Ascending aorta (tissue), 2 donors: ENCODE data around the gene GPALPP1. TPM values are rescaled to one million over a fixed set of nuclear protein-coding genes. Genes with fewer than 3 reads are reported as not detected.

Experiments used
- DNase-seq, 2 donors: peaks; one replicate each; pipeline ENCODE4 v3.0.0-alpha.2; 2019; ENCODE audit warnings: low spot score in 2 of 2
- H3K27ac ChIP-seq, 2 donors: fragments of 200-600 bp; sonication (generic); one replicate each; pipeline ENCODE4 v1.5.1; 2016 to 2017; ENCODE audit warnings: mild to moderate bottlenecking in 1 of 2
- H3K27me3 ChIP-seq: fragments of 200-600 bp; sonication (generic); one replicate; pipeline ENCODE4 v1.5.1; 2017
- H3K36me3 ChIP-seq, 2 donors: fragments of 200-600 bp; sonication (generic); one replicate each; pipeline ENCODE4 v1.5.1; 2016
- H3K4me1 ChIP-seq, 2 donors: fragments of 200-600 bp; sonication (generic); one replicate each; pipeline ENCODE4 v1.5.1; 2016 to 2017; ENCODE audit warnings: mild to moderate bottlenecking in 1 of 2
- H3K4me3 ChIP-seq, 2 donors: fragments of 200-600 bp; sonication (generic); one replicate each; pipeline ENCODE4 v1.5.1; 2016 to 2017; ENCODE audit warnings: mild to moderate bottlenecking in 1 of 2
- H3K9me3 ChIP-seq, 2 donors: fragments of 200-600 bp; sonication (generic); one replicate each; pipeline ENCODE4 v1.5.1; 2016
- CTCF ChIP-seq, 3 experiments: fragments of 200-600 bp in 2 of 3; fragments of 450-650 bp in 1 of 3; sonication (generic) in 2 of 3; IDR thresholded peaks; one replicate each; pipeline ENCODE4 v1.5.1; 2016 to 2019; ENCODE audit warnings: antibody characterized with exemption in 3 of 3, mild to moderate bottlenecking in 1 of 3, moderate library complexity in 1 of 3
- intact Hi-C: fragments of 100-400 bp; cut with DNase I; formaldehyde crosslinking; loops from one replicate; pipeline ENCODE4 v1.15.1; 2023
- total RNA-seq: library from RNA; depleted of rRNA; stranded (reverse); fragments of >200 nt; gene quantifications from one replicate; pipeline ENCODE4 v1.1.0, GENCODE V29; 2016

Gene GPALPP1
- total RNA-seq, 1 donor from 2014 or later, result 10.3 TPM

GRCh38 chr13:45024847-45025246 is 35.5 kb downstream of the GPALPP1 start:
- no peak for DNase-seq
- Histone ChIP-seq H3K27me3 (no peaks in the 10 kb centered on the region), H3K36me3 (peaks cover 41 to 66% of the 10 kb centered on the region in 2 donors), H3K4me1 (no peaks in the 10 kb centered on the region), H3K27ac (no peak overlapping the region), H3K9me3 (no peaks in the 10 kb centered on the region), H3K4me3 (no peak overlapping the region)
- intact Hi-C loops, result no loop called here
- no peak for TF ChIP-seq CTCF (IDR thresholded peaks at IDR 0.05)

GRCh38 chr13:45034342-45034741 is 45.0 kb downstream of the GPALPP1 start:
- intact Hi-C loops, result no loop called here

DNA sequence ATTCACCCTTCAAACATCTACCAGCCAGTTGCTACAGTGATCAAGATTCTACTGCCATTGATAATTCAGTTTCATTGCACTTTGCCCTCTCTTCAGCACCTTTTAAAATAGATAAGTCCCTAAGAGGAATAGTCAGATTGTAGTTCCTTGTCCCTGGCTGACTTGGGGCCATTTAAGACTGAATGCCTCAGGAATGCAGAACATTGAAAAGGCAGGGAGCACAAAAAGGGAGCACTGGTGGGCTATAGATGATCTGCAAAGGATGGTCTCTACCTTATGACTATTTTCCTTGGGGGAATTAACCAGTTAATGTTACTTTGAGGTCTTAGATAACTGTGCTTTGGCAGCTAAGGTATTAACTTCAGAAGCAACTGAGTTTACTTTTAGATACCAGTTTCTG is 46.9 kb downstream of the GPALPP1 start:
- peaks cover 0 to 17% of the 10 kb centered on the region in 2 donors for H3K36me3 ChIP-seq
- no peak overlapping the region for H3K27ac ChIP-seq
- DNase-seq, result no peak
- no peak overlapping the region for H3K4me3 ChIP-seq
- H3K4me1 ChIP-seq, result no peaks in the 10 kb centered on the region
- intact Hi-C loops, result no loop called here
- no peaks in the 10 kb centered on the region for H3K27me3 ChIP-seq
- TF ChIP-seq CTCF (IDR thresholded peaks at IDR 0.05), result no peak
- H3K9me3 ChIP-seq, result no peaks in the 10 kb centered on the region

More at GRCh38 chr13:45034342-45034741, 45.0 kb downstream of the GPALPP1 start:
- no peaks in the 10 kb centered on the region for H3K27me3 ChIP-seq
- H3K27ac ChIP-seq, result no peak overlapping the region
- no peak overlapping the region for H3K4me3 ChIP-seq
- no peak for DNase-seq
- no peak for TF ChIP-seq CTCF (IDR thresholded peaks at IDR 0.05)
- no peaks in the 10 kb centered on the region for H3K9me3 ChIP-seq
- peaks cover 0 to 17% of the 10 kb centered on the region in 2 donors for H3K36me3 ChIP-seq
- H3K4me1 ChIP-seq, result no peaks in the 10 kb centered on the region

DNA sequence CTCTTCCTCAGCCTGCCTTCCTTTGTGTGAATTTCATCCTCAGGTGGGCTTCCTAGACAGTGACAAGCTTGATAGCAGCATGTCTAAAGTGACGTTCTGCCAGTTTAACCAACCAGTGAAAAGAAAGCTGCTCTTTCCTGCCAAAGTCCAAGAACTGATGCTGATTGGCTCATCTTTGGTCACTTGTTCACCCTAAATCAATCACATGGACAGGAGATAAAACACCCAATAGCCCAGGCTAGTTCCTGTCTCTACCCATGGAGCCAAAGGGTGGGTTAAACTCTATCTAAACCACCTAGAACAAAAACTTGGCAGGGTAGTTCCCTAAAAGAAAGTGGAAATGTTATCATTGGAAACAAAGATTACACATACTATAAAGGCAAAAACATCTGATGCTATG is 50.8 kb downstream of the GPALPP1 start:
- Histone ChIP-seq H3K27me3 (no peaks in the 10 kb centered on the region), H3K4me3 (no peak overlapping the region), H3K27ac (no peak overlapping the region), H3K4me1 (no peaks in the 10 kb centered on the region), H3K36me3 (peaks cover 0 to 7% of the 10 kb centered on the region in 2 donors), H3K9me3 (no peaks in the 10 kb centered on the region)
- intact Hi-C loops, result no loop called here
- no peak for DNase-seq
- no peak for TF ChIP-seq CTCF (IDR thresholded peaks at IDR 0.05)

DNA sequence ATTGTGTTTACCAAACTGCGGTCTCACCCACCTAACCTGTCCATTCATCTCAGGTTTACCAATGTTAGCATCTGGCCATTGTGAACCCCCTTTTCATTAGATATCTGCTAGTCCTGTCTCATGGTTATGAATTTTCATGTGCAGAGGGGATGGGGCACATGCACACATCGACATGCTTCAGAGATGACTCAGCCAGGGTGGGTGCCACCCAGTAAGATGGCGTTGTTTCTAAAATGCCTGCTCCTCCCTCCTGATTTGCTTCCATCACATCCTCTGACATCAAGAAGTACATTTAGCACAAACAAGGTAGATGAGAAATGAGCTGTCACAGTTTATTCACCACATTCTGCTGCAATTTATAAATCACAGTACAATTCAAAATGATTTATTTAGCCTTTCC is 51.3 kb downstream of the GPALPP1 start:
- Histone ChIP-seq H3K36me3 (peaks cover 0 to 7% of the 10 kb centered on the region in 2 donors), H3K4me1 (no peaks in the 10 kb centered on the region), H3K4me3 (no peak overlapping the region), H3K9me3 (no peaks in the 10 kb centered on the region), H3K27ac (no peak overlapping the region), H3K27me3 (no peaks in the 10 kb centered on the region)
- TF ChIP-seq CTCF (IDR thresholded peaks at IDR 0.05), result no peak
- intact Hi-C loops, result no loop called here
- DNase-seq, result no peak

DNA sequence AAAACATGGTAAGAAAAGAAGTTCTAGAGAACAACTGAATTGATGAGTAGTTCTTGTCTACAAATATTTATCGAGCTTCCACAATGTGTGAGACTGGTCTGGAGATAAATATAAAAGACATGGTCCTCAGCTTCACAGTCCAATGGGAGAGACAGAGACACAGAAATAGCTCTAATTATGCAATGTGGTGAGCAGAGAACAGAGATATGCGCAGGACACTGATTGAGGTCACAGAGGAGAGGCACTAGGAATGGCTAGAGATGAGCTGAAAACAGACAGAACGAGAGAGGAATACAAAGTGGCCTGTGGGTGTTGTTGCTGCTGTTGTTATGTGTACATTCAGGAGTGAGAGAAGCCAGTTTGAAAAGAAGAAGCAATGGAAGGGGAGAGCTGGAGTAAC is 53.2 kb downstream of the GPALPP1 start:
- TF ChIP-seq CTCF (IDR thresholded peaks at IDR 0.05), result no peak
- intact Hi-C loops, result no loop called here
- Histone ChIP-seq H3K36me3 (peaks cover 0 to 7% of the 10 kb centered on the region in 2 donors), H3K4me3 (no peak overlapping the region), H3K27me3 (no peaks in the 10 kb centered on the region), H3K9me3 (no peaks in the 10 kb centered on the region), H3K27ac (no peak overlapping the region), H3K4me1 (no peaks in the 10 kb centered on the region)
- DNase-seq, result no peak
